Immature natural killer cell (primary cell): ENCODE measurements around the gene RPL13. TPM values are rescaled to one million over a fixed set of nuclear protein-coding genes. Genes with fewer than 3 reads are reported as not detected.

ENCODE experiments used
- DNase-seq, 3 donors: peaks; one replicate each; pipeline ENCODE4 v3.0.0; 2022; ENCODE audit warnings: mixed read lengths in 1 of 3
- H3K27ac Mint-ChIP-seq, 6 donors: one replicate each; pipeline ENCODE4 v1.8.0; 2020; ENCODE audit warnings: mixed read lengths in 6 of 6, mild to moderate bottlenecking in 5 of 6, inconsistent platforms in 4 of 6, moderate library complexity in 3 of 6
- H3K27me3 Mint-ChIP-seq, 3 donors: one replicate each; pipeline ENCODE4 v1.8.0; 2020 to 2021; ENCODE audit warnings: low read depth in 3 of 3, mild to moderate bottlenecking in 3 of 3, mixed read lengths in 3 of 3, moderate library complexity in 3 of 3, inconsistent platforms in 1 of 3
- H3K36me3 Mint-ChIP-seq, 3 donors: one replicate each; pipeline ENCODE4 v1.8.0; 2020; ENCODE audit warnings: mixed read lengths in 3 of 3, inconsistent platforms in 2 of 3, mild to moderate bottlenecking in 2 of 3
- H3K4me1 Mint-ChIP-seq, 2 donors: one replicate each; pipeline ENCODE4 v1.8.0; 2020; ENCODE audit warnings: inconsistent platforms in 2 of 2, mild to moderate bottlenecking in 2 of 2, mixed read lengths in 2 of 2, moderate library complexity in 1 of 2
- H3K4me3 Mint-ChIP-seq, 5 donors: one replicate each; pipeline ENCODE4 v1.8.0; 2020; ENCODE audit warnings: mild to moderate bottlenecking in 5 of 5, mixed read lengths in 5 of 5, inconsistent platforms in 3 of 5, moderate library complexity in 3 of 5
- H3K9me3 Mint-ChIP-seq, 6 donors: one replicate each; pipeline ENCODE4 v1.8.0; 2020; ENCODE audit warnings: mild to moderate bottlenecking in 6 of 6, mixed read lengths in 6 of 6, inconsistent platforms in 4 of 6, moderate library complexity in 3 of 6
- polyA plus RNA-seq, 3 donors: library from polyadenylated mRNA; unstranded; fragments of 300-500 nt; fragmentation: Illumina TruSeq; gene quantifications; one replicate each; pipeline ENCODE4 v1.2.3, GENCODE V29; 2021

RPL13 gene
- polyA plus RNA-seq, 3 donors from 2014 or later = 1,461 to 3,229 (median 2,406) TPM

DNA sequence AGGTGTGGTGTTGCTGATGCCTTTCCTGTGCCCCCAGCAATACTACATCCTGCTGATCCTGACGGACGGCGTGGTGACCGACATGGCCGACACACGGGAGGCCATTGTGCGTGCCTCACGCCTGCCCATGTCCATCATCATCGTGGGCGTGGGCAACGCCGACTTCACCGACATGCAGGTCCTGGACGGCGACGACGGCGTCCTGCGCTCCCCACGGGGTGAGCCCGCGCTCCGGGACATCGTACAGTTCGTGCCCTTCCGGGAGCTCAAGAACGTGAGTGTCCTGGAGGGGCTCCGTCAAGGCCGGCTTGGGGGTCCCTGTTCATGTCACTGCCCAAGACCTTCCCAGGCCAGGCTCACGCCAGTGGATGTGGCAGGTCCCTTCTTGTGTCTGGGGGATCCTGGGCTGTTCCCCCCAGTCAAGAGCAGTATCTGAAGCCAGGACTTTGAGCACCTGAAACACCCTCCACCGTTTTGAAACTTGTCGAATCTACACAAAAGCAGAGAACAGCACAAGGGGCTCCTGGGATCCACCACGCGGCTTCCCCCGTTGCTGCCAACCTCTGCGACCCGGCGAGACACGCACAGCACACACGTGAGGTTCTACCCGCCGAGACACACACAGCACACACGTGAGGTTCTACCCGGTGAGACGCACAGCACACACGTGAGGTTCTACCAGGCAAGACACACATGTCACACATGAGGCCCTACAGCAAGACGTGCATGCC lies 35.0 kb downstream of the RPL13 start:
- Mint-ChIP-seq H3K4me3 (no peak overlapping the region), H3K36me3 (no peaks in the 10 kb centered on the region), H3K27ac (peak overlapping the region in 2 of 6 donors; percentile 13 to 40), H3K27me3 (peaks cover 0 to 7% (median 0%) of the 10 kb centered on the region in 3 donors), H3K9me3 (no peaks in the 10 kb centered on the region), H3K4me1 (peaks cover 11 to 15% of the 10 kb centered on the region in 2 donors)
- DNase-seq = no peak

DNA sequence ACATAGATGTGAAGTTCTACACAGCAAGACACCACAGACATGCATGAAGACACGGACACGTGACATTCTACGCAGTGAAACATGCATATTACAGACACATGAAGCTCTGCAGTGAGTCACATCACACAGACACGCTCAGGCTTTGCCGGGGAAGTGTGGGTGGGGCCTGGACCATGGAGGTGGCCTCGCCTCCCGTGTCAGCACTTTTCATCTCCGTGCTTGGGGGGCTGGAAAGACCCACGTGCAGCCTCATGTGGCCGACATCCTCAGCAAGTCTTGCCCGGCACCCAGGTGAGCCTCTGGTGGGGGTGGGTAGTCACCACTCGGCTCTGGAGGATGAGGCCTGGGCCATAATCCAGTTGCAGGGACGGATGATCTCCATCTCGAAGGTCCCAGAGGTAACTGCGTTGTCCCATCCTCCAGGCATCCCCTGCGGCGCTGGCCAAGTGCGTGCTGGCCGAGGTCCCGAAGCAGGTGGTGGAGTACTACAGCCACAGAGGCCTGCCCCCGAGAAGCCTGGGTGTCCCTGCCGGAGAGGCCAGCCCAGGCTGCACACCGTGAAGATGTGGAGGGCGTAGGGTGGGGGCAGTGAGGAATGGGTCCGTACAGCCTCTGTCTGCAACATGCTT lies 35.7 kb downstream of the RPL13 start:
- H3K36me3 Mint-ChIP-seq = no peaks in the 10 kb centered on the region
- no peak overlapping the region for H3K4me3 Mint-ChIP-seq
- DNase-seq = no peak
- no peaks in the 10 kb centered on the region for H3K9me3 Mint-ChIP-seq
- peaks cover 0 to 7% (median 0%) of the 10 kb centered on the region in 3 donors for H3K27me3 Mint-ChIP-seq
- H3K27ac Mint-ChIP-seq = peak overlapping the region in 2 of 6 donors; percentile 13 to 45
- H3K4me1 Mint-ChIP-seq = peaks cover 11 to 15% of the 10 kb centered on the region in 2 donors

DNA sequence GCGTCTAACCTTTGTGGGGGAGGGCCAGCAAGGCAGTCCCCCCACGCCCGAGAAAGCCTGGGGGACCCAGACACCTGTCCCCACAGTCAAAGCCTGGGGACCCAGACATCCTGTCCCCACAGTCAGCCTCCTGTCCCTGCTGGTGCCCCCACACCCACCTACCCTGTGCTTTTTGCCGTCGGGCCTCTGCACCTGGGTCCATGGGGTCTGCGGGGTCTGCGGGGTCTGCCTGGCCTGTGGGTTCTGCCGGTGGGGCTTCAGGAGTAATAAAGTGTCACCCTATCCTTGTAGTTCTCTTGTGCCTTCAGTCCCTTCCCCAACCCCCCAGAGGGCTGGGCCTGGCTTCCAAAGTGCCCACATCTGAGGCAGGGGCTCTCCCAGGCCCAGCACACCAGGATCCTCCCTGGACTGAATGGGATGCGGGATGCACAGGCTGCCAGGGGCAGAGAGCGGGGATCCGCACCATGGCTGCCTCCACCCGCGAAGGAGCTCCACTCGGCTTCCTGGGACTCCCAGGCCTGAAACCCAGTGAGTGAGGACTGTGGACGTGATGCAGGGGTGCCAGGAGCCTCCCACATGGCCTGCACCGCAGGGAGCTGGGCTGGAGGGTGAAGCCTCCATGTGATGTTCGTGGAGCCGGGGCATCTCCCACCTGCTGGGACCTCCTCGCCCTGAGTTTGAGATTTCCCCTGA lies 36.6 kb downstream of the RPL13 start:
- Mint-ChIP-seq H3K27ac (no peak overlapping the region), H3K4me3 (no peak overlapping the region), H3K27me3 (peaks cover 0 to 7% (median 0%) of the 10 kb centered on the region in 3 donors), H3K9me3 (no peaks in the 10 kb centered on the region), H3K4me1 (peaks cover 12 to 16% of the 10 kb centered on the region in 2 donors), H3K36me3 (no peaks in the 10 kb centered on the region)
- no peak for DNase-seq

DNA sequence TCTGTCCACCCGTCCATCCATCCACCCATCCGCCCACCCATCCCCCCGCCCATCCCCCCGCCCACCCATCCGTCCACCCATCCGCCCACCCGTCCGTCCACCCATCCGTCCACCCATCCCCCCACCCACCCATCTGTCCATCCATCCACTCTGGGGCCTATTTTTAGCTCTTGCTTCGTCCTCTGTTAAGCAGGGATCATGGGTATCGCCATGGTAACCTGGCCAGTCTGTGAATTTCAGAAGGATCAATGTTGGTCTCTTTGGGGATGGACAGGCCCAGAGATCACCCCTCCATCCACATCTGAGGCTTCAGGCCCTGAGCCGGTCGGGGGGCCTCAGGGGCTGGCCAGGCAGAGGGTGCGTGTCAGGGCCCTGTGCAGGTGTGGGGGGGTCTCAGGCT lies 37.7 kb downstream of the RPL13 start:
- DNase-seq = no peak
- peaks cover 0 to 7% (median 3%) of the 10 kb centered on the region in 3 donors for H3K27me3 Mint-ChIP-seq
- H3K4me1 Mint-ChIP-seq = peaks cover 23 to 27% of the 10 kb centered on the region in 2 donors
- H3K27ac Mint-ChIP-seq = no peak overlapping the region
- H3K4me3 Mint-ChIP-seq = no peak overlapping the region
- H3K9me3 Mint-ChIP-seq = no peaks in the 10 kb centered on the region
- H3K36me3 Mint-ChIP-seq = no peaks in the 10 kb centered on the region

DNA sequence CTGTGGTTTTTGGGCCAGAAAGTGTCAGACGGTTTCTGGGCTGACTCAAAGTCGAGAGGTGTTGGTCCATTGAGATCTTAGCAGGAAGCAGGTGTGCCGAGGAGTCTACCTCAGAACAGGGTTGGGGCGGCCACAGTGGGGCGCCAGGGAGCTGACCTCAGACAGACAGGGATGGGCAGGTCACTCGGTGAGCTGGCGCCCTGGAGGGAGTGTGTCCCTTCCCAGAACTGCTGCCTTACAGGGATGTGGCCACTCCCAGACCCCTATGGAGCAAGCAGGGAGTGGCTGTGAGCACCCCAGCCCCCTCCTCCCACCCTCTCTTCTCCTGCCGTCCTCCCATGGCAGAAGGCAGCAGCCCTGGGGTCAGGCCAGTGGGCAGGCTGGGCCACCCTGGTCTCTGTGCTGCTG lies 39.0 kb downstream of the RPL13 start:
- Mint-ChIP-seq H3K27ac (peak overlapping the region in 1 of 6 donors; percentile 49), H3K36me3 (no peaks in the 10 kb centered on the region), H3K9me3 (no peaks in the 10 kb centered on the region), H3K27me3 (peaks cover 0 to 3% (median 0%) of the 10 kb centered on the region in 3 donors), H3K4me3 (no peak overlapping the region), H3K4me1 (peaks cover 12 to 17% of the 10 kb centered on the region in 2 donors)
- no peak for DNase-seq

DNA sequence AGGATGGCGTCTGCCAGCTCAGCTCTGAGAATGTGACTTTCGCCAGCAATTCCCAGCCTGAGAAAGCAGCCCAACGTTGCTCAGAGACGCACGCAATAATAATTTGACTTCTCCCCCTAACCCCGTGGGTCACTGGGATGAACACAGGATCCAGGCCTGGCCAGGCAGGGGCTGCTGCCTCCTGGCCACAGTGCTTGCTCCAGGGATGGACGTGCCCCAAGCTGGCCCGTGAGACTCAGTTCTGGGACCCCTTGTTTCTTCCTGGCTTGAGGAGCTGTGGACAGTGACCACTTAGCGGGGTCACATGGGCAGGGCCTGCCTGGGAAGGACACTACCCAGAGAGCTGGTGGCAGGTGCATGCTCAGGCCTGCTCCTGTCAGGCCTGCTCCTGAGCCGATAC lies 39.4 kb downstream of the RPL13 start:
- H3K27ac Mint-ChIP-seq = peak overlapping the region in 1 of 6 donors; percentile 40
- no peak overlapping the region for H3K4me3 Mint-ChIP-seq
- peaks cover 12 to 17% of the 10 kb centered on the region in 2 donors for H3K4me1 Mint-ChIP-seq
- no peaks in the 10 kb centered on the region for H3K36me3 Mint-ChIP-seq
- H3K9me3 Mint-ChIP-seq = no peaks in the 10 kb centered on the region
- peaks cover 0 to 3% (median 0%) of the 10 kb centered on the region in 3 donors for H3K27me3 Mint-ChIP-seq
- DNase-seq = no peak

DNA sequence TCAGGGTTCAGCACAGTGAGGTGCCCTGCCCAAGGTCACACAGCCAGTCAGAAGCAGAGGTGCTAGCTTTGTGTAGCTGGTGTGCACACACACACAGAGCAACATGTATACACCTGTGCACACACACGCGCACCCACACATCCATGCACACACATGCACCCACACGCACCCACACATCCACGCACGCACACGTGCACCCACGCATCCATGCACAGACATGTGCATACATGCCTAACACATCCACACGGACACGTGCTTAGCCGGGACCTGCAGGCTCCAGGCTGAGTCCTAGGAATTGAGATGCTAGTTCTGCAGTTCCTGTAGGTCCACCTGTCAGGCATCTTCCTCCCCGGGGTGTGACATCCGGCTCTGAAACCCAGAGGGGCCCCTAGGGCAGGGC lies 39.9 kb downstream of the RPL13 start:
- Mint-ChIP-seq H3K4me3 (no peak overlapping the region), H3K4me1 (peaks cover 12 to 17% of the 10 kb centered on the region in 2 donors), H3K9me3 (no peaks in the 10 kb centered on the region), H3K36me3 (no peaks in the 10 kb centered on the region), H3K27ac (peak overlapping the region in 1 of 6 donors; percentile 40), H3K27me3 (peaks cover 0 to 3% (median 0%) of the 10 kb centered on the region in 3 donors)
- DNase-seq = no peak

DNA sequence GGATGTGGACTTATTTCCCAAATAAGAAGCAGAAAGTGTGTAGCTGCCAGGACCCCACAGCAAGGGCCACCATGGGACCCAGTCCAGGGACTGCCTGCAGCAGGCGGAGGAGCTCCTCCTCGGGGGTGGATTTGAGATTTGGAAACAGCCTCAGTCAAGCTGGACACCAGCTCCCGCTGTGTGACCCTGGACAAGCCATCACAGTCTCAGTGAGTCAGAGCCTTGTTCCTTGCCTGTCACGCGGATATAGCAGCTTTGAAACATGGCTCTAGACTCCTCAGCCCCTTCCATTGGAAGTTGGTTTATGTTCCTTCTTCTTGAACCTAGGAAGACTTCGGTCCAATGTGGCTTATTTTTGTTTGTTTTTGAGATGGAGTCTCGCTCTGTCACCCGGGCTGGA lies 40.5 kb downstream of the RPL13 start:
- no peaks in the 10 kb centered on the region for H3K9me3 Mint-ChIP-seq
- no peak overlapping the region for H3K27ac Mint-ChIP-seq
- peaks cover 0 to 3% (median 0%) of the 10 kb centered on the region in 3 donors for H3K27me3 Mint-ChIP-seq
- no peak overlapping the region for H3K4me3 Mint-ChIP-seq
- H3K4me1 Mint-ChIP-seq = peaks cover 12 to 14% of the 10 kb centered on the region in 2 donors
- no peaks in the 10 kb centered on the region for H3K36me3 Mint-ChIP-seq
- no peak for DNase-seq

DNA sequence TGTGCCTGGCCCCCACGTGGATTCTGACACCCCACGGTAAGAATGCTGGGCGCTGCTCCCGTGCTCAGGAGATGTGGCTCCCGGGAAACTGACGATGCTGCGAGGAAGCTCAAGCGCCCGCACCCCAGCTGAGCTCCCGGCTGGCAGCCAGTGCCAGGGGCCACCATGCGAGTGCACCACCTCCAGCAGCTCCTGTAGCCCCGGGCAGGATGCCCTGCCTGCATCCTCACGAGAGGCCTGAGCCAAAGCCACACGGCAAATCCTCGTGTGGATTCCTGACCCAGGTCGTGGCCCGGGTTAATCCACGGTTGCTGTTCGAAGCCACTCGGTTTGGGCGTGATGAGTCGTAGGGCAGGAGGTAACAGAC lies 41.4 kb downstream of the RPL13 start:
- H3K27me3 Mint-ChIP-seq = peaks cover 0 to 3% (median 0%) of the 10 kb centered on the region in 3 donors
- no peak for DNase-seq
- no peak overlapping the region for H3K27ac Mint-ChIP-seq
- no peaks in the 10 kb centered on the region for H3K36me3 Mint-ChIP-seq
- H3K4me1 Mint-ChIP-seq = peaks cover 12 to 14% of the 10 kb centered on the region in 2 donors
- H3K4me3 Mint-ChIP-seq = peak overlapping the region in 1 of 5 donors; percentile 50
- H3K9me3 Mint-ChIP-seq = no peaks in the 10 kb centered on the region

DNA sequence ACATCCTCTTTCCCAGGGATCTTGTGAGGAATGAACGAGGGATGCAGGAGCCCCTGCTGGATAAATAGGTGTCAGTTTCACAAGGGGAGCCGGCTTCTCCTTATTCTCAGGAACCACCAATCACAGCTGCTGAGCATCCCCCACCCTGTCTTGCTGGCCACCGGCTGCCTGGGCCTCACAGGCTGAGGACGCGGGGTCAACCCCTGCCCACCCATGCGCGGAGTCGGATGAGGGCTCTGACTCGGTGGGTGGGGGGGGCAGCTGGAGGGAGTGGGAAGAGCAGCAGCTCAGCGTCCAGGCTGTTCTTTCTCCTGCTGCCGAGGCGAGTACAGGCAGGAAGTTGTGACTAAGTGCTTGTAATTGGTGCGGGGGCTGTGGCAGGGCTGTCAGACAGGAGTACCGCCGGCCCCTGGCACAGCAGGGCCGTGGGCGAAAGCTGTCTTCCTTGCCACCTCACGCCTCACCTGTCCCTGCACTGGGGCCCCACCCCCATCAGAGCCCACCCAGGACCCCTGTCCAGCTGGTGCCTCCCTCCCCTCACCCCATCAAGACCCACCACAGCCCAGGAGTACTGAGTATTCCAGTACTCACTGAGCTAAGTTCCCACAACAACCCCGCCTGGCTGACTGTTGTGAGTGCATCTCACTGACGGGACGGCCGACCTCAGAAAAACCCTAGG lies 41.9 kb downstream of the RPL13 start:
- H3K9me3 Mint-ChIP-seq = no peaks in the 10 kb centered on the region
- DNase-seq = peak; percentile 54 to 58 (median 58)
- H3K36me3 Mint-ChIP-seq = no peaks in the 10 kb centered on the region
- H3K27ac Mint-ChIP-seq = peak overlapping the region in 3 of 6 donors; percentile 54 to 71 (median 62)
- H3K4me3 Mint-ChIP-seq = peak overlapping the region; percentile 4 to 57 (median 50)
- H3K4me1 Mint-ChIP-seq = peaks cover 12 to 14% of the 10 kb centered on the region in 2 donors
- peaks cover 0 to 3% (median 0%) of the 10 kb centered on the region in 3 donors for H3K27me3 Mint-ChIP-seq

DNA sequence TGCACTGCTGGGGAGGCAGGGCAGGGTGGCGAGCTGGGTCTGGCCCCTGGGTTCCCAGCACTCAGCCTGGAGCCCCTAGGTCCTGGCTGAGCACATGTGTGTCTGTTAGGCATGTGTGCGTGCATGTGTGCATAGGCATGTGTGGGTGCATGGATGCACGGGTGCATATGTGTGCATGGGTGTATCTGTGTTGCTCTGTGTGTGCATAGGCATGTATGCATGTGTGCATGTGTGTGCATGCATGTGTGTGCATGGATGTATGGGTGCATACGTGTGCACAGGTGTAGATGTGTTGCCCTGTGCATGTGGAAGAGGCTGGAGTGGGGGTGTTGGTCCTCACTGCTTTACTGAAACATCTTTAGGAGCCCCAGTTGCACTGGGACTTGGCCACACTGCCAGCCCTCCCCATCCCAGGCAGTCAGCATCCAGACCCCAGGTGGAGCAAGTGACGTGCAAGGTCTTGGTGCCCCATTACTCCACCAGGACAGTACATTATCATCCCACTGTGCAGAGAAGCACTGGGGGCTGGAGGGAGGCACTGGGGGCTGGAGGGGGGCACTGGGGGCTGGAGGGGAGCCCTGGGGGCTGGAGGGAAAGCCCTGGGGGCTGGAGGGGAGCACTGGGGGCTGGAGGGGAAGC lies 42.6 kb downstream of the RPL13 start:
- H3K9me3 Mint-ChIP-seq = no peaks in the 10 kb centered on the region
- H3K27me3 Mint-ChIP-seq = peaks cover 0 to 3% (median 0%) of the 10 kb centered on the region in 3 donors
- H3K36me3 Mint-ChIP-seq = no peaks in the 10 kb centered on the region
- DNase-seq = no peak
- H3K27ac Mint-ChIP-seq = peak overlapping the region in 4 of 6 donors; percentile 8 to 60 (median 55)
- peak overlapping the region in 4 of 5 donors; percentile 4 to 57 (median 52) for H3K4me3 Mint-ChIP-seq
- peaks cover 12 to 14% of the 10 kb centered on the region in 2 donors for H3K4me1 Mint-ChIP-seq

DNA sequence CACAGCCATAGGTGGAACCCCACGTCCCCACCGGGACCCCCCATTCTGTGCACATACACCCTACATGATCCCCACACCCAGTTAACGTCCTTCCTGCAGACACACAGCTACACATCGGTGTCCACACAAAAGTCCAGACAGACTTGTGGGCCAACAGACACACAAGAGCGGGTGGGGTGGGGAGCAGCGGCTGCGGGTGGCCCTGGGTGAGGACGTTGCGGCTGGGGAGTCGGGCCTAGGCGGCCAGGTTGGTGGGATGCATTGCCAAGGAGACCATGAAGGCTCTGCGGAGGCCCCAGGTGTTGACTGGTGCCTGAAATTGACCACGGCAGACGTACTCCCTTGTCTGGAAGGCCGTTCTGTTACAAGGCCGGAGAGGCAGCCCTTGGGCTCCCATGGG lies 44.3 kb downstream of the RPL13 start:
- peaks cover 0 to 3% (median 2%) of the 10 kb centered on the region in 3 donors for H3K27me3 Mint-ChIP-seq
- H3K4me1 Mint-ChIP-seq = peaks cover 12 to 14% of the 10 kb centered on the region in 2 donors
- no peak overlapping the region for H3K27ac Mint-ChIP-seq
- no peaks in the 10 kb centered on the region for H3K9me3 Mint-ChIP-seq
- H3K36me3 Mint-ChIP-seq = no peaks in the 10 kb centered on the region
- no peak overlapping the region for H3K4me3 Mint-ChIP-seq
- DNase-seq = no peak
